ENCODE results near the gene CKAP2L. TPM values are rescaled to one million over a fixed set of nuclear protein-coding genes. Genes with fewer than 3 reads are reported as not detected.

Gene CKAP2L
- polyA plus RNA-seq, 3 donors = 12.4 to 14.8 (median 12.9) TPM

DNA sequence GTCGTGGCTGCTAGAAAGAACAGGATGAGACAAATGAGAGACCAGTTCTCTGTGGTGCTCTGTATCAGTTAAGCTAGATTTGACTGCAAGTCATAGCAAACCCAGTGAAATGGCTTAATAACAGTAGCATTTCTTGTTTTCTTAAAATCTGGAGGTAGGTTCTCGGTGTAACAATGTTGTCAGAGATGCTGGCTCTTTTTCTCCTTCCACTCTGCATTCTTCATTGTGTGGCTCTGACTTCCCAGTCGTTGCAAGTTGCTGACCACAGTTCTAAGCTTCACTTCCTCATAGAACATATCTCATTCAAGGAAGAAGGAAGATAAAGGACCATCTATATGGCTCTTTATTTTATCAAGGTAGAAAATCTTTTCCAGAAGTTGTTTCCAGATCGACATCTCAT, 7.9 kb upstream of the CKAP2L start:
- no peak for DNase-seq

DNA sequence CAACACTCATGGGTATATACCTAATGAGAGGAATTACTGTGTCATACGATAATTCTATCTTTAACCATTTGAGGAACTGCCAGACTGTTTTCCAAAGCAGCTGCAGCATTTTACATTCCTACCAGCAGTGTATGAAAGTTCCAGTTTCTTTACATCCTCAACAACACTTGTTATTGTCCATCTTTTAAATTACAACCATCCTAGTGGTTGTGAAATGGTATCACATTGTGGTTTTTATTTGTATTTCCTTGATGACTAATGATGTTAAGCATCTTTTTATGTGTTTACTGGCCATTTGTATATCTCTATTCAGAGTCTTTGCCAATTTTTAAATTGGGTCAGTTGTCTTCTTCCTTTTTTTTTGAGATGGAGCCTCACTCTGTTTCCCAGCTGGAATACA, 4.0 kb upstream of the CKAP2L start:
- DNase-seq = no peak

GRCh38 chr2:112767693-112768330, 3.4 kb upstream of the CKAP2L start:
- no peak for DNase-seq

- DNase-seq = no peak
Observed at GRCh38 chr2:112765251-112765650, 842 bp upstream of the CKAP2L start.

DNA sequence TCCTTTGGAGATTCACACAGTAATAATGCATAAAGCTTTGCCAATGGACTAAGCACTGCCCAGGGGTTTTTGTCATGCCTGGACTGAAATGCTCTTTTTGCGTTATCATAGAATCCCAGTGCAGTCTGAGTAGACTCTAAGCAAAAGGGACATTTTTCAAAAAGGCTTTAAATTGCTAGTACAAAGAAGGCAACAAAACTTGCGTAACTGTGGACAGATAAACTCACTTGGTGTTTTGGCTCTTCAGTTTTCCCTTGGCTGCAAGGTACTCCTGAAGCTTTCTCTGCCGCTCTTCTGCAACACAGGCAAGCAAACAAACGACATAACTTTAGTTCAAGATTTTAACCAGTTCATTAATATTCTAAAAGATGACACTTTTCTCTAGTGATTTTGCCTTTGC, 2.1 kb downstream of the CKAP2L start:
- no peak for DNase-seq

GRCh38 chr2:112760149-112760548, 4.3 kb downstream of the CKAP2L start:
- DNase-seq = no peak

GRCh38 chr2:112758711-112759110, 5.7 kb downstream of the CKAP2L start:
- DNase-seq = no peak

GRCh38 chr2:112757265-112757664, 7.1 kb downstream of the CKAP2L start:
- no peak for DNase-seq

DNA sequence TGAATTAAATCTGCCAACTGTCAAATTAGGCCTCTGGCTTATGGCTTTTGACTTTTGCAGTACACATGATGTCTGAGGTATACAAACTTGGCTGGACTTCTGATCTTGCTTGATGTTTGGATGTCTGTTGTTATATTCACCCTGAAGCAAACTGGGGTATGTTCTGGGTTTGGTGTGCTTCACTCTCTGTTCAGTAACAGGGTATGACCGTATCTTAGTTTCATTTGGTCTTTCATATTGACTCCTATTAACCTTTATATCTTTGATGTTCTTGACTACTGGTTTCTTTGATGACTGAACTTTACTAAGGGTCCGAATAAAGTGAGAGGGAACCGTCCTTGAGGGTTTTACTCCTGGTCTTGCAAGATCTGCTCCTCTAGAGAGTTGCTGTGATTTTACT, 8.2 kb downstream of the CKAP2L start:
- DNase-seq = no peak

DNA sequence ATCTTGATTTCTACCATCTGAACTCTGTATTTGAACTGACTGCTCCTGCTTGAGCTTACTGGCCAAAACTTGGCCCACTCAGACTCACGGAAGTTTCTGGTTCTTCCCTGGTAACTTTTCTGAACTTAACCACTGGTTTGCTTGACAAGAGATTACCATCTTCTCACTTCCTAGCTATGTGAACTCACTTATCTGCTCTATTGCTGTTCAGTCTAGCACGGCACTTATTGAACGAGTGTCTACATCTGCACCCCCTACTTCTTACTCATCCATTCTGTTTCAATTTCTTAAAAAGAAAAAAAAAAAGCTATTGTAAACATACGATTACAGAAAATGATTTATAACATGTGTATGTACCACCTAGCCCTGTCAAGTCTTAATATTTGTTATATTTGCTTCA, 9.0 kb downstream of the CKAP2L start:
- DNase-seq = no peak

DNA sequence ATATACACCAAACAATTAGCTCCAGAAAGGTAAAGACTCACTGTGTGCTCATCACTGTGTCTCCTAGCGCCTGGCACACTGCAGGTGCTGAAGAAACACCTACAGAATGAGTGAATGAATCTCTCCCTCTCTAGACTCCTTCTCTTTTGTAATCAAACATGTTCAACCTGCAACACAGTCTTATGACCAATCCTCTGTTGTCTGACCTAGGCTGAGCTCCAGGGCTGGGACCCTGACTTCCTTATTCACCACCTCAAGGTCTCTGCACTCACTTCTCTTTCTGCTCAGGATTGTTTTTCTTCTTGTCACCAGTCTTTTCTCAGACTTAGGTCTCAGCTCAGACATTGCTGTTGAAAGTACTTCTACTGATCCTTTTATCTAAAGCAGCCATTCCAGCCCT, 9.8 kb downstream of the CKAP2L start:
- no peak for DNase-seq

GRCh38 chr2:112752667-112753066, 11.7 kb downstream of the CKAP2L start:
- DNase-seq = no peak

DNA sequence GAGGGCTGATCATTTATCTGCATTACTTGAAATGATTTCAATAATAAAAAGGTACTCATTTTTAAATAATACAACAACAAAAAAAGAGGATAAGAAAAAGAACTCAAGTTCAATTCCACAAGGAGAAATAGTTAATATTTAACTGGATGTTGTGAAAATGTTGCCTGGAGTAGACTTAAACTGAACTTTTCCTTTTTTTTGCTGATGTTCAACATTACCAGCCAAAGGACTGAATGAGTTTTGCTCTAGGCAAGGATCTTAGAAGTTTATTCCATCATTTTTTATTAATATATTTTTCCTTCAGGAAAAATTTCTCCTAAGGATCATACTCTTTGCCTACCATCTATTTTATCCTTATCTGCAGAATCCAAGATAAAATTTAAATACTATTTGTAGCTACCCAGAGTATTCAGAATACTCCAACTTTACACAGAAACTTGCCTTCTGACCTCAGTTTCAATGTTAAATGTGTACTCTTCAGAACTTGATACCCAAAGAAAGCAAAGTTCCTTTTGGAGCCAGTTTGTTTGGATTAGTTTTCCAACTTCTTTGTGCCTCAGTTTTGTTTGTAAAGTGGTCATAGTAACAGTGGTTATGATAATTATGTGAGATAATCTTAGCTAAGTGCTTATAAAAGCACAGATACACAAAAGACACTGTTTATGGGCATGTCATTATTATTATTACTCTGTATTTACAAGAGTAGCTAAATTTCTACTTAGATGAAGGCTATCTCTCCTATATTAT, 12.8 kb downstream of the CKAP2L start:
- DNase-seq = no peak

GRCh38 chr2:112750560-112750843, 13.9 kb downstream of the CKAP2L start:
- DNase-seq = no peak

DNA sequence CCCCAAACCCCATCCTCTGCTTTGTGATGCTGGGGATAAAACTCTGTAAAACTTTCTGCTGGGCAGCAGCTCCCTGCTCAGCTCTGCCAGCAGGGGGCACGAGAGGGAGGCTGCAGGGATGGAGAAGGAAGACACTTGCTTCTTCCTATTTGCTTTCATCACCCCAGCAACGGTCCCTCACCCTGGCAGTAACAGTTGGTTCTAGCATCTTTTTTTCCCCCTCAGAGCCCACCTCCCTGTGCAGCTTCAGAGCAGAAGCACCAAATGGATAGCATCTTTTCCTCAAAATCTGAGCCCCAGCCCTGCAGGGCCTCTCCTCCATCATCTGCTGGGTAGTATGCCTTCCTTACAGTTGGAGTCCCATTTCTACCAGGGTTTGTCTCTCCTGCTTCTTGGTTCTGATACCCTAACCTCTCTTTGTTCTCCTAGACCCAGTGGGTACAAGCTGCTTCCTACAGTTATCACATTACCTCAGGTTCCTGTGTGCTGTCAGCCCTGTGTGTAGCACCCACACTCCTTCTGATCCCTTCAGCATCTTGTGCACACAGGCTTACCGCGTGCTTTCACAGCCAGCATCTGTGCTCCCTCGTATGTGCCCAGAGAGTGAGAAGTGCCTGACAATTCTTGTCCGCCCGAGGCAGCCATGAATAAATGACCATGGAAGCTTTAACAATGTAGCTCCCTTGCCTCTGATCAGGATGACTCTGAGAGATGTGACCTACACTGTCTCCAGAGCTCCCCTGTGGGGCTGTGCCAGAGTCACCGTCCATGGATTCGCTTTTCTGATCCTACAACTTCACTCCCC, 14.5 kb downstream of the CKAP2L start:
- DNase-seq = peak; percentile 50

DNA sequence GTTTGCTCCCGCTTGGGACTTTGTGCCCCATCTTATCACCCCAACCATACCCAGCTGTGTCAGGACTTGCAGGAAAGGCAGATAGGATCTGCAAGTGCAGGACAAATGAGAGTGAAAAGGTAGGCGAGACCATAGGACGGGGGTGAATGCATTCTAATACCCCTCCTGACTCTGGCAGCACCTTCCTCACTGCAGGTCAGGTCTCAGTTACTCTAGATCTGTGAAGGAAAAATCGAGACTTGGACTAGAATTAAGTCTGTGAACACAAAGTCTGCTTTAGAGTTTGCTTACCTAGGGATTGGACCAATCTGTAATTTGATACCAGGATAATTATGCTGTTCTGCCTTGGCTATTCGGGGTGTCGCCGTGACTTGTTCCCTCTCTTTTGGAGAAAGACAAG, 23.9 kb downstream of the CKAP2L start:
- no peak for DNase-seq

DNA sequence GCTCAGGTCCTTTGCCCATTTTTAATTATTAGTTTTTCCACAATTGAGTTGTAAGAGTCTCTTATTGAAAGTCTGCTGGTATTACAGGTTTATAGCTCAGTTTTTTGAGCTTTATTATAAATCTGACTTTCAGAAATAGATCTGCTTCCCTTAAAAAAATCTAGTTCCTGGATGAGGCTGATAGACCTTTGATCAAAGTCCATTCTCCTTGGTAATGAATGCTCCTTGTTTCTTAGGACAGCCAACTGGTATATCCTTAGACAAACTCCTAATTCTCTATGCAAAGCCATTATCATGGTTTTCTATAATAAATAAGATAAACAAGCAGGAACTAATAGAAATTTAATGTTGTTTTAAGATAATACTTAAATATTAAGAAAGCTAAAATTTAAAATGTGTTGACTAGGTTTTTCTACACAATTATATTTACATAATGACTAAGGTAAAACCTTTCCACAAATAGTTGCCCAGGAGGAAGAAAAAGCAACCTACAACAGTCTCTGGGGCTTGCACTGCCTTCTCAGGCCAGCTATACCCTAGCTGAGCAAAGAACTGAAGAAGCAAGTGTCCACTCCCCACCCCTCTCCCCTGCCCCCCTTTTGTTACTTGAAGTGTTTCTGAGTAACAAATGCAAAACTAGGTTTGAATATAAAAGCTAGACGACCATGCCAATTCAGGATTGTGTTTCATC, 26.7 kb downstream of the CKAP2L start:
- no peak for DNase-seq

- DNase-seq = peak; percentile 22
Observed at GRCh38 chr2:112733871-112734270, 30.5 kb downstream of the CKAP2L start.

GRCh38 chr2:112733456-112733855, 31.0 kb downstream of the CKAP2L start:
- DNase-seq = no peak

- no peak for DNase-seq
Observed at GRCh38 chr2:112731479-112731878, 32.9 kb downstream of the CKAP2L start.

- DNase-seq = no peak
Observed at GRCh38 chr2:112730791-112731190, 33.6 kb downstream of the CKAP2L start.

GRCh38 chr2:112730216-112730615, 34.2 kb downstream of the CKAP2L start:
- no peak for DNase-seq

All from renal pelvis (tissue), 4 donors.